GM06990 (cell line): ENCODE data around the gene ICA1.

Experiments
- DNase-seq: peaks from one replicate; pipeline ENCODE4 v3.0.0-alpha.2; 2011; ENCODE audit not compliant: insufficient read length; ENCODE audit errors: extremely low read depth
- H3K27me3 ChIP-seq: replicated peaks from 2 replicates; pipeline ENCODE4 v1.6.0; 2011; ENCODE audit warnings: low read length; ENCODE audit not compliant: control insufficient read depth, insufficient read depth
- H3K36me3 ChIP-seq: 2 replicates; pipeline ENCODE4 v1.5.1; 2011; ENCODE audit warnings: low read length; ENCODE audit not compliant: control insufficient read depth, insufficient read depth
- H3K4me3 ChIP-seq: replicated peaks from 2 replicates; pipeline ENCODE4 v1.5.1; 2011; ENCODE audit warnings: low read depth, mild to moderate bottlenecking, control low read depth, low read length
- TF ChIP-seq, protein P1 (sequence below): IDR thresholded peaks from 2 replicates; pipeline ENCODE4 v1.5.1; 2011; ENCODE audit warnings: low read length, control low read depth, mild to moderate bottlenecking, inconsistent platforms; ENCODE audit not compliant: insufficient read depth, poor library complexity, severe bottlenecking

ICA1 gene

DNA sequence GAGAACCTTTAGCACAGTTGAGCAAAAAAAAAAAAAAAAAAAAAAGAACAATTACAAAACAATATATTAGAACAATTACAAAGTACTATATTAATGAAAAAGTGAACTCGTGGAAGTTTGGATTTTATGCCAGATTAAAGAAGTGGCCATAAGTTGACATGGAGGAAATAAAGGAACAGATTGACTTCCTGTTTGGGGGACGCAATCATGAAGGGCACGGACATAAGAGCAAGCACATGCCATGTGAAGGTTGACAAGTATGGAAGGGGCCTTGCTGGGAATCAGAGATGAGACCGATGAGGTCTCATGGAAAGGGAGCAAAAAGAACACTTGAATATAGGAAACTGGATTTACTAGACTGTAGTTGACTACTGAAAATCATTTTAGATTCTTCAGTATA is 61.7 kb downstream of the ICA1 start:
- DNase-seq: no peak
- TF ChIP-seq, protein P1, sequence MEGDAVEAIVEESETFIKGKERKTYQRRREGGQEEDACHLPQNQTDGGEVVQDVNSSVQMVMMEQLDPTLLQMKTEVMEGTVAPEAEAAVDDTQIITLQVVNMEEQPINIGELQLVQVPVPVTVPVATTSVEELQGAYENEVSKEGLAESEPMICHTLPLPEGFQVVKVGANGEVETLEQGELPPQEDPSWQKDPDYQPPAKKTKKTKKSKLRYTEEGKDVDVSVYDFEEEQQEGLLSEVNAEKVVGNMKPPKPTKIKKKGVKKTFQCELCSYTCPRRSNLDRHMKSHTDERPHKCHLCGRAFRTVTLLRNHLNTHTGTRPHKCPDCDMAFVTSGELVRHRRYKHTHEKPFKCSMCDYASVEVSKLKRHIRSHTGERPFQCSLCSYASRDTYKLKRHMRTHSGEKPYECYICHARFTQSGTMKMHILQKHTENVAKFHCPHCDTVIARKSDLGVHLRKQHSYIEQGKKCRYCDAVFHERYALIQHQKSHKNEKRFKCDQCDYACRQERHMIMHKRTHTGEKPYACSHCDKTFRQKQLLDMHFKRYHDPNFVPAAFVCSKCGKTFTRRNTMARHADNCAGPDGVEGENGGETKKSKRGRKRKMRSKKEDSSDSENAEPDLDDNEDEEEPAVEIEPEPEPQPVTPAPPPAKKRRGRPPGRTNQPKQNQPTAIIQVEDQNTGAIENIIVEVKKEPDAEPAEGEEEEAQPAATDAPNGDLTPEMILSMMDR: no peak
- Histone ChIP-seq H3K4me3 (no peak overlapping the region), H3K36me3 (no peaks in the 10 kb centered on the region), H3K27me3 (no peaks in the 10 kb centered on the region)

DNA sequence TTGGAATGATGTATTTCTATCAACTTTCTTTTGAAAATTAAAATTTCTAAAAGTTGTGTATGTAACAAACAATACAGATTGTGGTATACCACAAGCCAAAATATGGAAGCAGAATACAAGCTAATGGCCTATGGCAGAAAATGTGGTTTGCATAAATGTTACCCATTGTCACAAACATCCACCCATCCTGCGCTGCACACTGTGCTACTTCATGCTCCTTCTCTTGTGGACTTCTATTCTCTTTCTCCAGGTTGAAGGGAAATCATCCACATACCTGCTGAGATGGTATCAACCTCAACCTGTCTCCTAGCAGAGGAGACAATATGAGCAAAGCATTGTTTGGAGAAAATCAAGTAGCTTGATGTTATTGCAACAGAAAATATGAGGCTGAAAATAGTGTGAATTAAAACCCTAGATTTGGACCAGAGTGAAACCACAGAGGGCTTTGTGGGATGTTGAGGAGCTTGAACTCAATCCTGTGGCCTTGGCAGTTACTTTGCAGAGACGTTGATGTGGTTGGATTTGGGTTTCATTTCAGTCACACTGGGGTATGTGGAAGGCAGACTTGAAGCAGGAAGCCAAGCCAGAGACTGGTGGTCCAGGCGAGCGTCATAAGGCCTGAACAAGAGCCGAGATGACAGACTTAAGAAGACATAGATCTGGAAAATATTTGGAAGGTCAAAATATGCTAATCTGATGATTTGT is 63.8 kb downstream of the ICA1 start:
- Histone ChIP-seq H3K27me3 (no peaks in the 10 kb centered on the region), H3K36me3 (no peaks in the 10 kb centered on the region), H3K4me3 (no peak overlapping the region)
- no peak for DNase-seq
- TF ChIP-seq, protein P1: no peak

DNA sequence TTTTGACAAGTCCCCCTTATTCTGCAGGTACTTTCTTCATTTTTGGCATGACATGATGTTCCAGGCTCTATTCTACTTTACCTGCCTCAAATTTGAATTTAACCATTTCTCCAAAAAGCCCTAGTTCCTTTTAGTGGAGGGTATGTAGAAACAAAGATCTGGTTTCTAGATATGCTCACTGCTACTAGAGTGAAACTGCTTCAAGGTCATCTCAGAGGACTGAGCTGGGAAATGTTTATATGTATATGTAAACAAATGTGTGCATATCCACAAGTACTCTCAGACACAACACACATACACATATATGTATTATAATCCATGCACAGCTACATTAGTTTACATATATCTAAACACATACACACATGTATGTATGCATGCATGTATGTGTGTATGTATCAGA is 69.1 kb downstream of the ICA1 start:
- no peak for DNase-seq
- Histone ChIP-seq H3K27me3 (no peaks in the 10 kb centered on the region), H3K36me3 (no peaks in the 10 kb centered on the region), H3K4me3 (no peak overlapping the region)
- TF ChIP-seq, protein P1: no peak

DNA sequence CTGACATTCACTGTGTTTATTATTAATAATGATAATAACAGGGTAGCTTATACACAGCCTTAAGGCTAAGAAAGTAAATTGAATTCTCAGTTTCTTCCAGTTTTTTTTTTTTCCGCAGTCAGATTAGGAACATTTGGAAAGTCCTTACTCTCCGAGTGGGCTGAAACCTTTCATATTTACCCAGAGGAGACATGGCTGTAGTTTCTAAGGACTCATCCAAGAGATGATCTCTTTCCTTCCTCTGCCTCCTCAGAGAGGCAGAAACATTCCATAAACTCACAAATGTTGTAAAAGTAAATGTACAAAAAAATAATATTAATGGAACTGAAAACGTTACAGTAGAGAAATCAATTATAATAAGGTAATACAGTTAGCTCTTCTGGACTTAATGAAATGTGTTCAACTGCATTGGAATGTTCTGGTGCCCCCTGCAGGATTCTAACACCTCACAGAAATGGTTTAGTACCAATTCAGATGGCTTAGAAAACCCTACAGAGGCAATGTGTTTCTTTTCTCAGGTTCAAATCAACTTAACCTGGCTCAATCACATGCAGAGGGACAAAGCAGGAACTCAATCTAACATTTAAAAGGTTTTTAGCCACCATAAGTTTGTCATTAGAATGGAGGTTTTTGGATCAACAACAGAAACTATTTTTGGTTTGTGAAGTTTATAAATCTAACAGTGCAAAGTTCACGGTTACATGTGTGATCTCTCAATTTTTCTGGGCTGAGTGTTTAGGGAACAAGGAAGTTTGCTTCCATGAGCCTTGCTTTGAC is 71.7 kb downstream of the ICA1 start:
- TF ChIP-seq, protein P1: peak; percentile 75
- Histone ChIP-seq H3K36me3 (no peaks in the 10 kb centered on the region), H3K4me3 (no peak overlapping the region), H3K27me3 (no peaks in the 10 kb centered on the region)
- peak; percentile 42 for DNase-seq

DNA sequence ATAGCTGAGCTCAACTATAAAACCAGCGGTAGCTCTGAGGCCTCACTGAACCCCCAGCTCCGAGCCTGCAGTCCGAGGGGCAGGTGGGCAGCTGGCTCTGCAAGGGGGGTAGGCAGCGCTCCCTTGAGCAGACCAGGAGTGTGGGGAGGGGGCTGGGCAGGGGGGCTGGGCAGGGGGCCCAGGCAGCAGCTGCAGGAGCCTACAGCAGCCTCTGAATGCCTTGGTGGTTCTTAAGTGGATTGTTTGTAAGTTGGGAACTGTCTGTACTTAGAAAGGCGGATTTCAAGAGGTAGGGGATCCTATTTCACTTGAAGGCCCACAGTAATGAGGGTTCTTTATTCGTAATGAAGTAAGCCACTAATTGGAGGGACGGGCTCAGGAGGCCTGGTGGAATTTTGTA is 72.3 kb downstream of the ICA1 start:
- no peaks in the 10 kb centered on the region for H3K27me3 ChIP-seq
- DNase-seq: no peak
- H3K4me3 ChIP-seq: no peak overlapping the region
- TF ChIP-seq, protein P1: no peak
- H3K36me3 ChIP-seq: no peaks in the 10 kb centered on the region
